Upper lobe of left lung (tissue), 6 donors: Measurements from ENCODE around the gene BIN2. TPM values are rescaled to one million over a fixed set of nuclear protein-coding genes. Genes with fewer than 3 reads are reported as not detected.
"Not testable (repeated sequence)": the region's sequence is repeated elsewhere in the genome, so short reads cannot be mapped to it uniquely, and the experiment has no call there.

Experiments used
- ATAC-seq, 2 donors: fragments of 200-7000 bp; cut with Tn5 transposase; one replicate each; pipeline ENCODE4 v1.9.1; 2022; ENCODE audit warnings: mild to moderate bottlenecking in 2 of 2, moderate library complexity in 2 of 2; ENCODE audit not compliant: low FRiP score in 2 of 2
- DNase-seq, 2 donors: peaks; one replicate each; pipeline ENCODE4 v3.0.0-alpha.2; 2019 to 2020
- H3K27ac ChIP-seq, 4 donors: fragments of 200-600 bp; sonication (generic); one replicate each; pipeline ENCODE4 v1.5.1; 2016 to 2019
- H3K27me3 ChIP-seq, 4 donors: fragments of 200-600 bp; sonication (generic); one replicate each; pipeline ENCODE4 v1.5.1; 2017 to 2019
- H3K36me3 ChIP-seq, 4 donors: fragments of 200-600 bp; sonication (generic); one replicate each; pipeline ENCODE4 v1.5.1; 2016 to 2019
- H3K4me1 ChIP-seq, 4 donors: fragments of 200-600 bp; sonication (generic); one replicate each; pipeline ENCODE4 v1.5.1; 2018 to 2019
- H3K4me3 ChIP-seq, 4 donors: fragments of 200-600 bp; sonication (generic); one replicate each; pipeline ENCODE4 v1.5.1; 2017 to 2019; ENCODE audit warnings: mild to moderate bottlenecking in 2 of 4, moderate library complexity in 1 of 4
- H3K9me3 ChIP-seq, 4 donors: fragments of 200-600 bp; sonication (generic); one replicate each; pipeline ENCODE4 v1.5.1; 2018 to 2019
- EP300 ChIP-seq, 4 donors: sonication (generic); formaldehyde crosslinking; IDR thresholded peaks; one replicate each; pipeline ENCODE4 v1.5.1; 2017; ENCODE audit warnings: antibody characterized with exemption in 4 of 4, control low read depth in 2 of 4
- POLR2A ChIP-seq, 4 donors: fragments of 450-650 bp; IDR thresholded peaks; one replicate each; pipeline ENCODE4 v1.5.1; 2016 to 2017; ENCODE audit warnings: antibody characterized with exemption in 4 of 4, mild to moderate bottlenecking in 2 of 4
- POLR2AphosphoS5 ChIP-seq, 2 donors: sonication (generic); formaldehyde crosslinking; IDR thresholded peaks; one replicate each; pipeline ENCODE4 v1.5.1; 2017; ENCODE audit warnings: antibody characterized with exemption in 2 of 2
- WGBS, 2 donors: methylation state at CpG; one replicate each; pipeline ENCODE4 v1.1.5; 2017 to 2018; 5-methylcytosine and 5-hydroxymethylcytosine counted together
- total RNA-seq, 6 donors: library from RNA; depleted of rRNA in 4 of 6; stranded (reverse); fragments of >200 nt in 4 of 6; gene quantifications; one replicate each; pipeline versions ENCODE4 v1.1.0 to v1.2.1, GENCODE V29; 2016 to 2021
- TF ChIP-seq, protein P1 (sequence below), 6 experiments: fragments of 450-650 bp in 4 of 6; fragments of 200-600 bp in 2 of 6; sonication (generic) in 2 of 6; IDR thresholded peaks; one replicate each; pipeline ENCODE4 v1.5.1; 2016 to 2019; ENCODE audit warnings: antibody characterized with exemption in 6 of 6
- donor health status: DM: no; HTN: no; CAD: no; lungs with moderate emphysema.
- donor health status: DM: no; HTN: yes; CAD: no; lungs with severe emphysema.

The BIN2 gene
- total RNA-seq, 6 donors from 2014 or later = 16.5 to 54.5 (median 30.6) TPM

DNA sequence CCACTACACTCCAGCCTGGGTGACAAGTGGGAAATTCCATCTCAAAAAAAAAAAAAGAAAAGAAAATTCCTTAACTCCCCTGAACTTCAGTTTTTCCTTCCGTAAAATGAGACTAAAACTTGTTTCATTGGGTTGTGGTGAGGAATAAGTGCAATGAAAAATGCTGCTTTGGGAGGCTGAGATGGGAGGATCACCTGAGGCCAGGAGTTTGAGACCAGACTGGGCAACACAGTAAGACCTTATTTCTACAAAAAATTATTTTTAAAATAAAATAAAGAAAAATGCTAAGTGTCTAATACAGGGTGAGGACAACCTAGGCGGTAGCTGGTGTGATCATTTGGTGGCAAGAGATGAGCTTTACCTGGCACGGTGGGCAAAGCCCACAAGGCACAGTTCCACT lies 60.6 kb downstream of the BIN2 start:
- no peak for ATAC-seq
- DNase-seq = no peak
- H3K4me3 ChIP-seq = no peak overlapping the region
- WGBS, 2 donors = 95 to 99% methylated on average over 3 of the region's 3 CpGs
- no peaks in the 10 kb centered on the region for H3K27me3 ChIP-seq
- H3K4me1 ChIP-seq = peaks cover 0 to 12% (median 5%) of the 10 kb centered on the region in 4 donors
- no peak overlapping the region for H3K27ac ChIP-seq
- no peaks in the 10 kb centered on the region for H3K9me3 ChIP-seq
- TF ChIP-seq POLR2A (IDR thresholded peaks at IDR 0.05) (no peak), POLR2AphosphoS5 (IDR thresholded peaks at IDR 0.05) (no peak), EP300 (IDR thresholded peaks at IDR 0.05) (no peak)
- TF ChIP-seq, protein P1, sequence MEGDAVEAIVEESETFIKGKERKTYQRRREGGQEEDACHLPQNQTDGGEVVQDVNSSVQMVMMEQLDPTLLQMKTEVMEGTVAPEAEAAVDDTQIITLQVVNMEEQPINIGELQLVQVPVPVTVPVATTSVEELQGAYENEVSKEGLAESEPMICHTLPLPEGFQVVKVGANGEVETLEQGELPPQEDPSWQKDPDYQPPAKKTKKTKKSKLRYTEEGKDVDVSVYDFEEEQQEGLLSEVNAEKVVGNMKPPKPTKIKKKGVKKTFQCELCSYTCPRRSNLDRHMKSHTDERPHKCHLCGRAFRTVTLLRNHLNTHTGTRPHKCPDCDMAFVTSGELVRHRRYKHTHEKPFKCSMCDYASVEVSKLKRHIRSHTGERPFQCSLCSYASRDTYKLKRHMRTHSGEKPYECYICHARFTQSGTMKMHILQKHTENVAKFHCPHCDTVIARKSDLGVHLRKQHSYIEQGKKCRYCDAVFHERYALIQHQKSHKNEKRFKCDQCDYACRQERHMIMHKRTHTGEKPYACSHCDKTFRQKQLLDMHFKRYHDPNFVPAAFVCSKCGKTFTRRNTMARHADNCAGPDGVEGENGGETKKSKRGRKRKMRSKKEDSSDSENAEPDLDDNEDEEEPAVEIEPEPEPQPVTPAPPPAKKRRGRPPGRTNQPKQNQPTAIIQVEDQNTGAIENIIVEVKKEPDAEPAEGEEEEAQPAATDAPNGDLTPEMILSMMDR (IDR thresholded peaks at IDR 0.05) = no peak
- H3K36me3 ChIP-seq = no peaks in the 10 kb centered on the region

DNA sequence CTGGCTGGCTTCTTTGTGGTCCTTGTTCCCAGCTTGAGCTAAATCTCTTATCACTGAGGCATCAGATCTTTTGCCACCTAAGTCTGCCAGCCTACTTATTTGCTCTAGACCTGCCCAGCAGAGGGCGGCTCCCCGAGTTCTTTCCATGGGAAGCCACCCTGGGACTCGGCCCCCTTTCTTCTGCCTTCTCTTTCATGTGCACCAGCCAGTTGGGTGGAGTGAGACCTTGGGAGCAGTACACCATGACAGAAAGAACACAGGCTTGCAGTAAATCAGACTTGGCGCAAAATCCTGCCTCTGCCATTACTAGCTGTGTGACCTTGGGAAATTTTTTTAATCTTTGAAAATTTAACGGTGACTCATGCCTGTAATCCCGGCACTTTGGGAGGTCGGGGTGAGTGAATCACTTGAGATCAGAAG lies 61.2 kb downstream of the BIN2 start:
- Histone ChIP-seq H3K27ac (no peak overlapping the region), H3K27me3 (no peaks in the 10 kb centered on the region), H3K4me3 (no peak overlapping the region), H3K36me3 (no peaks in the 10 kb centered on the region), H3K9me3 (no peaks in the 10 kb centered on the region), H3K4me1 (peaks cover 0 to 12% (median 5%) of the 10 kb centered on the region in 4 donors)
- WGBS, 2 donors = 53 to 81% methylated on average over 7 of the region's 7 CpGs
- peak in 1 of 2 donors; percentile 44 for ATAC-seq
- TF ChIP-seq, protein P1 (IDR thresholded peaks at IDR 0.05) = peak in 3 of 6 experiments; percentile 23 to 43 (median 36)
- TF ChIP-seq POLR2A (IDR thresholded peaks at IDR 0.05) = no peak
- no peak for DNase-seq

DNA sequence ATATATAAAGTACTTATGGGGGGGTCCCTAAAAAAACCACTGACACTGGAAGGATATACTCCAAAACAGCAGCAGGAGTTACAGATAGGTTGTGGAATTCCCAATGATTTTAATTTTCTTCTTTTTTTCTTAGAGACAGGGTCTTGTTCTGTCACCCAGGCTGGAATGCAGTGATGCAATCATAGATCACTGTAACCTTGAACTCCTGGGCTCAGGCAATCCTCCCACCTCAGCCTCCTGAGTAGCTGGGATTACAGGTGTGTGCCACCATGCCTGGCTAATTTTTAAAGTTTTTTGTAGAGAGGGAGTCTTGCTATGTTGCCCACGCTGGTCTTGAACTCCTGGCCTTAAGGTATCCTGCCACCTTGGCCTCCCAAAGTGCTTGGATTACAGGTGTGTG lies 64.4 kb downstream of the BIN2 start:
- H3K36me3 ChIP-seq, H3K27ac ChIP-seq: not testable (repeated sequence)

DNA sequence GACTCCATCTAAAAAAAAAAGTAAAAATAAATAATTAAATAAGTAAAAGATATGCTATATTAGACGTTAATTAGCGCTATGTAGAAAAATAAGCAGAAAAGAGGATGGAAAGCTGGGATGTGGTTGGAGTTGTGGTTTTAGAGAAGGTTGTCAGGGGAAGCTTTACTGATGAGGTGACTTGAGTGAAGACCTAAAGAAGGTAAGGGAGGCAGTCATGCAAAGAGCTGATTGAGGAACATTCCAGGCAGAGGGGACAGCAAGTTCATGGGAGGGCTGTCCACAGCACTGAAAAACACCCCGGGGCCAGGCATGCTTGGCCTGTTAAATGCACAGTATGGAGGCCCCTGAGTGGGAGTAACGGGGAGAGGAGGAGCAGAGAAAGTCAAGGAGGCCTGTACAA lies 69.4 kb downstream of the BIN2 start:
- no peaks in the 10 kb centered on the region for H3K27me3 ChIP-seq
- H3K9me3 ChIP-seq = no peaks in the 10 kb centered on the region
- no peak overlapping the region for H3K4me3 ChIP-seq
- DNase-seq (no peak), ATAC-seq (no peak)
- no peak overlapping the region for H3K27ac ChIP-seq
- 83 to 88% methylated on average over 4 of the region's 4 CpGs for WGBS, 2 donors
- no peaks in the 10 kb centered on the region for H3K36me3 ChIP-seq
- TF ChIP-seq POLR2A (IDR thresholded peaks at IDR 0.05) (no peak), EP300 (IDR thresholded peaks at IDR 0.05) (no peak), POLR2AphosphoS5 (IDR thresholded peaks at IDR 0.05) (no peak)
- TF ChIP-seq, protein P1 (IDR thresholded peaks at IDR 0.05) = no peak
- H3K4me1 ChIP-seq = no peaks in the 10 kb centered on the region

More for the DNA sequence above, 64.4 kb downstream of the BIN2 start:
- not testable (repeated sequence) for H3K9me3 ChIP-seq, H3K27me3 ChIP-seq, DNase-seq, H3K4me3 ChIP-seq, H3K4me1 ChIP-seq, ATAC-seq
- 94 to 100% methylated on average over 1 of the region's 1 CpG for WGBS, 2 donors

DNA sequence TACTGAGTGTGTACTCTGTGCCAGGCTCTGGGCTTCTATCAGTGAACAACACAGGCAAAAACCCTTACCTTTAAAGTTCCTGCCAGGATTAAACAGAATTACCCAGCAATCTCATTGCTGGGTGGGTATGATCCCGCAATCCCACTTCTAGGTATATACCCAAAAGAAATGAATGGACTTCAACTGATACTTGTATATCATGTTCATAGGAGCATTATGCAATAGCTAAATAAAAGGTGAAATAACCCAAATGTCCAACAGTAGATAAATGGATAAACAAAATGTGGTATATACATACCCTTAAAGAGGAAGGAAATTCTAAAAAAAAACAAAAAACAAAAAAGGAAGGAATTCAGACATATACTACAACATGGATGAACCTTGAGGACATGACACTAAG lies 70.7 kb downstream of the BIN2 start:
- DNase-seq = no peak
- TF ChIP-seq, protein P1 (IDR thresholded peaks at IDR 0.05) = no peak
- no peak for TF ChIP-seq POLR2A (IDR thresholded peaks at IDR 0.05)
- no peak for TF ChIP-seq EP300 (IDR thresholded peaks at IDR 0.05)
- TF ChIP-seq POLR2AphosphoS5 (IDR thresholded peaks at IDR 0.05) = no peak
- no peak for ATAC-seq

More for the DNA sequence above, 70.7 kb downstream of the BIN2 start:
- Histone ChIP-seq H3K4me3 (no peak overlapping the region), H3K27ac (no peak overlapping the region), H3K4me1 (peaks cover 0 to 3% (median 0%) of the 10 kb centered on the region in 4 donors), H3K9me3 (no peaks in the 10 kb centered on the region), H3K36me3 (no peaks in the 10 kb centered on the region), H3K27me3 (no peaks in the 10 kb centered on the region)
- 93 to 100% methylated on average over 1 of the region's 1 CpG for WGBS, 2 donors
